IPS-NIHi11 (cell line): ENCODE data around the gene PYGB.
"Not testable (repeated sequence)": the region's sequence is repeated elsewhere in the genome, so short reads cannot be mapped to it uniquely, and the experiment has no call there.

Source experiments
- DNase-seq: peaks from one replicate; pipeline ENCODE4 v3.0.0; 2012; ENCODE audit warnings: mixed read lengths, low spot score

The PYGB gene

GRCh38 chr20:25314497-25315417 is 66.9 kb downstream of the PYGB start:
- DNase-seq, result no peak

GRCh38 chr20:25315418-25316210 is 67.7 kb downstream of the PYGB start:
- DNase-seq, result no peak

GRCh38 chr20:25316506-25317190 is 68.8 kb downstream of the PYGB start:
- DNase-seq, result no peak

- DNase-seq, result no peak
Observed at GRCh38 chr20:25317351-25318075, 69.6 kb downstream of the PYGB start.

- no peak for DNase-seq
Observed at GRCh38 chr20:25318471-25319240, 70.8 kb downstream of the PYGB start.

GRCh38 chr20:25319241-25320034 is 71.6 kb downstream of the PYGB start:
- DNase-seq, result no peak

GRCh38 chr20:25320035-25320800 is 72.3 kb downstream of the PYGB start:
- no peak for DNase-seq

GRCh38 chr20:25321262-25321831 is 73.5 kb downstream of the PYGB start:
- no peak for DNase-seq

GRCh38 chr20:25321991-25322390 is 74.1 kb downstream of the PYGB start:
- no peak for DNase-seq

GRCh38 chr20:25323496-25324246 is 75.8 kb downstream of the PYGB start:
- DNase-seq, result no peak

GRCh38 chr20:25324412-25324811 is 76.5 kb downstream of the PYGB start:
- DNase-seq, result no peak

GRCh38 chr20:25325073-25325472 is 77.2 kb downstream of the PYGB start:
- no peak for DNase-seq

GRCh38 chr20:25325997-25326396 is 78.1 kb downstream of the PYGB start:
- DNase-seq, result no peak

- no peak for DNase-seq
Observed at GRCh38 chr20:25327521-25328235, 79.8 kb downstream of the PYGB start.

- no peak for DNase-seq
Observed at GRCh38 chr20:25328954-25329498, 81.1 kb downstream of the PYGB start.

- DNase-seq, result not testable (repeated sequence)
Observed at GRCh38 chr20:25334972-25335371, 87.1 kb downstream of the PYGB start.
